Activated CD8-positive, alpha-beta memory T cell treated with anti-CD3 and anti-CD28 coated beads for 36 hours (primary cell): ENCODE data around the gene SCEL. TPM values are rescaled to one million over a fixed set of nuclear protein-coding genes. Genes with fewer than 3 reads are reported as not detected.

Experiments used
- CTCF ChIA-PET: fragments of 350-600 bp; sonication (Branson Sonifier 250); formaldehyde crosslinking; loops from one replicate; lab custom pipeline; 2021; ENCODE audit warnings: antibody characterized with exemption; lab: Charles Lee
- POLR2A ChIA-PET: fragments of 350-600 bp; sonication (Branson Sonifier 250); formaldehyde crosslinking; loops from one replicate; lab custom pipeline; 2021; ENCODE audit warnings: antibody characterized with exemption; lab: Charles Lee
- total RNA-seq, 2 experiments: library from RNA; stranded (reverse); gene quantifications; one replicate each; pipeline ENCODE4 v1.2.3, GENCODE V29; 2021

Gene SCEL
- not detected for total RNA-seq

- CTCF ChIA-PET = no interaction called here
- POLR2A ChIA-PET = no interaction called here
These were observed at the start of gene SCEL for GRCh38 chr13:77535448-77535847. SCEL (plus strand) TSS chr13:77535706; CDS start chr13:77555876, 20,170 bp downstream.

- ChIA-PET POLR2A (no interaction called here), CTCF (no interaction called here)
These were observed 45.8 kb upstream of the SCEL start for GRCh38 chr13:77489566-77490337.

GRCh38 chr13:77492982-77493381 lies 42.5 kb upstream of the SCEL start:
- CTCF ChIA-PET = interaction anchor here (0.9 to 1.3 kb wide), 5 partner anchors 11 to 72 kb away, joined by 3 read pairs; no protein-coding TSS in a partner anchor
- POLR2A ChIA-PET = no interaction called here

GRCh38 chr13:77494226-77494625 lies 41.3 kb upstream of the SCEL start:
- CTCF ChIA-PET = no interaction called here
- POLR2A ChIA-PET = no interaction called here

GRCh38 chr13:77497350-77497749 lies 38.2 kb upstream of the SCEL start:
- CTCF ChIA-PET = no interaction called here
- POLR2A ChIA-PET = no interaction called here

- CTCF ChIA-PET = no interaction called here
- POLR2A ChIA-PET = no interaction called here
These were observed 37.7 kb upstream of the SCEL start for GRCh38 chr13:77497835-77498234.

GRCh38 chr13:77502104-77502720 lies 33.3 kb upstream of the SCEL start:
- CTCF ChIA-PET = interaction anchor here (1.1 kb wide), 1 partner anchor 23 kb away, joined by 4 read pairs; no protein-coding TSS in a partner anchor
- POLR2A ChIA-PET = no interaction called here

- POLR2A ChIA-PET = no interaction called here
- CTCF ChIA-PET = interaction anchor here (1.1 kb wide), 1 partner anchor 24 kb away, joined by 4 read pairs; no protein-coding TSS in a partner anchor
These were observed 32.1 kb upstream of the SCEL start for GRCh38 chr13:77503398-77503797.

- ChIA-PET POLR2A (interaction anchor here (0.7 kb wide), 1 partner anchor 180 kb away, joined by 3 read pairs; the partner anchor contains the start of gene MYCBP2), CTCF (no interaction called here)
These were observed 28.6 kb upstream of the SCEL start for GRCh38 chr13:77506874-77507273.

GRCh38 chr13:77507931-77508776 lies 27.4 kb upstream of the SCEL start:
- ChIA-PET CTCF (no interaction called here), POLR2A (no interaction called here)

GRCh38 chr13:77508959-77509620 lies 26.4 kb upstream of the SCEL start:
- POLR2A ChIA-PET = no interaction called here
- CTCF ChIA-PET = no interaction called here

- POLR2A ChIA-PET = no interaction called here
- CTCF ChIA-PET = no interaction called here
These were observed 25.4 kb upstream of the SCEL start for GRCh38 chr13:77510156-77510555.

- ChIA-PET CTCF (no interaction called here), POLR2A (no interaction called here)
These were observed 24.0 kb upstream of the SCEL start for GRCh38 chr13:77511552-77511951.

- POLR2A ChIA-PET = interaction anchor here (0.5 kb wide), 1 partner anchor 690 kb away, joined by 3 read pairs; no protein-coding TSS in a partner anchor
These were observed 21.7 kb upstream of the SCEL start for GRCh38 chr13:77513719-77514335.

GRCh38 chr13:77514336-77514726 lies 21.2 kb upstream of the SCEL start:
- POLR2A ChIA-PET = interaction anchor here (0.5 kb wide), 2 partner anchors 238 to 690 kb away, joined by 3 to 5 read pairs; no protein-coding TSS in a partner anchor
- CTCF ChIA-PET = no interaction called here

More at GRCh38 chr13:77513719-77514335, 21.7 kb upstream of the SCEL start:
- CTCF ChIA-PET = no interaction called here

- POLR2A ChIA-PET = interaction anchor here (0.9 kb wide), 1 partner anchor 127 kb away, joined by 3 read pairs; no protein-coding TSS in a partner anchor
- CTCF ChIA-PET = interaction anchor here (1.0 kb wide), 1 partner anchor 22 kb away, joined by 3 read pairs; no protein-coding TSS in a partner anchor
These were observed 19.7 kb upstream of the SCEL start for GRCh38 chr13:77515785-77516184.

- CTCF ChIA-PET = interaction anchor here (1.0 kb wide), 1 partner anchor 23 kb away, joined by 3 read pairs; no protein-coding TSS in a partner anchor
- POLR2A ChIA-PET = interaction anchor here (0.6 to 0.9 kb wide), 2 partner anchors 128 to 213 kb away, joined by 3 read pairs; no protein-coding TSS in a partner anchor
These were observed 19.1 kb upstream of the SCEL start for GRCh38 chr13:77516342-77516789.

- CTCF ChIA-PET = no interaction called here
- POLR2A ChIA-PET = no interaction called here
These were observed 17.2 kb upstream of the SCEL start for GRCh38 chr13:77518266-77518665.
